B cell (primary cell): Measurements from ENCODE around the gene CENPB.

ENCODE experiments used
- CTCF ChIP-seq: fragments of 200-600 bp; IDR thresholded peaks from one replicate; pipeline ENCODE4 v1.8.0; 2022; ENCODE audit warnings: antibody characterized with exemption, mild to moderate bottlenecking
- EZH2 ChIP-seq: IDR thresholded peaks from 2 replicates; pipeline ENCODE4 v1.6.1; 2012; ENCODE audit warnings: borderline replicate concordance, low read depth, mild to moderate bottlenecking, moderate library complexity, low read length; ENCODE audit not compliant: insufficient read depth, poor library complexity, severe bottlenecking

- TF ChIP-seq CTCF (no peak), EZH2 (no peak)
Observed at GRCh38 chr20:3771552-3772058, 14.9 kb downstream of the CENPB start.
